Endodermal cell (in vitro differentiated cells): ENCODE results near the gene TRIM66. TPM values are rescaled to one million over a fixed set of nuclear protein-coding genes. Genes with fewer than 3 reads are reported as not detected.

ENCODE experiments used
- DNase-seq: peaks from one replicate; pipeline ENCODE4 v3.0.0-alpha.2; 2017
- H3K27ac ChIP-seq: 2 replicates; pipeline ENCODE4 v1.5.1; 2013; ENCODE audit warnings: mild to moderate bottlenecking, low read depth, low read length, moderate library complexity
- H3K27me3 ChIP-seq: 2 replicates; pipeline ENCODE4 v1.6.1; 2013; ENCODE audit warnings: mild to moderate bottlenecking, low read length, moderate library complexity; ENCODE audit not compliant: insufficient read depth, control insufficient read depth, poor library complexity, severe bottlenecking
- H3K36me3 ChIP-seq: 2 replicates; pipeline ENCODE4 v1.7.0; 2013; ENCODE audit warnings: mild to moderate bottlenecking, low read length, moderate library complexity; ENCODE audit not compliant: control insufficient read depth, insufficient read depth
- H3K4me1 ChIP-seq: one replicate; pipeline ENCODE4 v1.7.0; 2013; ENCODE audit warnings: low read length; ENCODE audit not compliant: control insufficient read depth, insufficient read depth
- H3K4me3 ChIP-seq: 2 replicates; pipeline ENCODE4 v1.5.1; 2013; ENCODE audit warnings: mild to moderate bottlenecking, low read length, moderate library complexity
- H3K9ac ChIP-seq: 2 replicates; pipeline ENCODE4 v1.6.1; 2013; ENCODE audit warnings: mild to moderate bottlenecking, low read length, moderate library complexity; ENCODE audit not compliant: poor library complexity, severe bottlenecking; ENCODE audit errors: extremely low read depth
- H3K9me3 ChIP-seq: 2 replicates; pipeline ENCODE4 v1.6.1; 2013; ENCODE audit warnings: mild to moderate bottlenecking, low read length, moderate library complexity; ENCODE audit not compliant: control insufficient read depth
- H3K27ac Mint-ChIP-seq: 2 replicates; pipeline ENCODE4 v1.8.0; 2020; ENCODE audit warnings: mixed read lengths
- H3K27me3 Mint-ChIP-seq: 2 replicates; pipeline ENCODE4 v1.8.0; 2021; ENCODE audit warnings: mild to moderate bottlenecking, mixed read lengths; ENCODE audit not compliant: insufficient read depth
- H3K36me3 Mint-ChIP-seq: 2 replicates; pipeline ENCODE4 v1.8.0; 2020; ENCODE audit warnings: low read depth, mixed read lengths
- H3K4me1 Mint-ChIP-seq: 2 replicates; pipeline ENCODE4 v1.8.0; 2020; ENCODE audit warnings: mixed read lengths
- H3K4me3 Mint-ChIP-seq: 2 replicates; pipeline ENCODE4 v1.8.0; 2020; ENCODE audit warnings: mild to moderate bottlenecking, moderate library complexity, mixed read lengths
- H3K9me3 Mint-ChIP-seq: 2 replicates; pipeline ENCODE4 v1.8.0; 2020; ENCODE audit warnings: mild to moderate bottlenecking, mixed read lengths
- CTCF ChIP-seq: fragments of 200-600 bp; sonication (generic); conservative IDR thresholded peaks from 2 replicates; pipeline ENCODE4 v1.5.0; 2021; ENCODE audit warnings: antibody characterized with exemption, mild to moderate bottlenecking
- WGBS, 2 experiments: methylation state at CpG; one replicate each; pipeline versions ENCODE4 v1.1.5 to v1.1.7; 2013; ENCODE audit warnings: missing lambda C conversion rate in 2 of 2, mixed read lengths in 1 of 2; ENCODE audit not compliant: insufficient coverage in 1 of 2, insufficient read length in 1 of 2; 5-methylcytosine and 5-hydroxymethylcytosine counted together
- total RNA-seq, 2 donors: library from RNA; stranded (reverse); fragmentation: NEBNext Ultra II Directional in 1 of 2; extraction: Animal tissue kit (Norgen Biotek cat#: 25700) in 1 of 2; gene quantifications; 2 replicates in 1 of 2; 3 replicates in 1 of 2; pipeline ENCODE4 v1.2.1, GENCODE V29; 2021

The TRIM66 gene
- total RNA-seq, 2 donors from 2014 or later = 4.3 to 4.6 TPM

GRCh38 chr11:8717876-8718753 lies 35.6 kb upstream of the TRIM66 start:
- Histone ChIP-seq H3K27ac (peak overlapping the region; percentile 50), H3K27me3 (no peaks in the 10 kb centered on the region), H3K9ac (no peak overlapping the region), H3K36me3 (peaks cover 93% of the 10 kb centered on the region), H3K9me3 (no peaks in the 10 kb centered on the region), H3K4me1 (peaks cover 33% of the 10 kb centered on the region), H3K4me3 (no peak overlapping the region)
- Mint-ChIP-seq H3K27me3 (no peaks in the 10 kb centered on the region), H3K27ac (peak overlapping the region; percentile 91), H3K36me3 (peaks cover 22% of the 10 kb centered on the region), H3K9me3 (no peaks in the 10 kb centered on the region), H3K4me1 (peaks cover 82% of the 10 kb centered on the region), H3K4me3 (peak overlapping the region; percentile 33)
- DNase-seq = peak; percentile 78
- TF ChIP-seq CTCF = no peak
- WGBS, 2 experiments = 73 to 80% methylated on average over 4 to 9 of the region's 11 CpGs

GRCh38 chr11:8717544-8717875 lies 35.0 kb upstream of the TRIM66 start:
- H3K27me3 ChIP-seq = no peaks in the 10 kb centered on the region
- Mint-ChIP-seq H3K9me3 (no peaks in the 10 kb centered on the region), H3K36me3 (peaks cover 21% of the 10 kb centered on the region), H3K4me3 (no peak overlapping the region), H3K27ac (peak overlapping the region; percentile 84), H3K4me1 (peaks cover 79% of the 10 kb centered on the region), H3K27me3 (no peaks in the 10 kb centered on the region)
- WGBS, 2 experiments = 86 to 90% methylated on average over 9 of the region's 9 CpGs
- no peak overlapping the region for H3K9ac ChIP-seq
- peaks cover 93% of the 10 kb centered on the region for H3K36me3 ChIP-seq
- no peak for TF ChIP-seq CTCF
- H3K4me1 ChIP-seq = peaks cover 33% of the 10 kb centered on the region
- H3K9me3 ChIP-seq = no peaks in the 10 kb centered on the region
- H3K27ac ChIP-seq = no peak overlapping the region
- no peak for DNase-seq
- no peak overlapping the region for H3K4me3 ChIP-seq

DNA sequence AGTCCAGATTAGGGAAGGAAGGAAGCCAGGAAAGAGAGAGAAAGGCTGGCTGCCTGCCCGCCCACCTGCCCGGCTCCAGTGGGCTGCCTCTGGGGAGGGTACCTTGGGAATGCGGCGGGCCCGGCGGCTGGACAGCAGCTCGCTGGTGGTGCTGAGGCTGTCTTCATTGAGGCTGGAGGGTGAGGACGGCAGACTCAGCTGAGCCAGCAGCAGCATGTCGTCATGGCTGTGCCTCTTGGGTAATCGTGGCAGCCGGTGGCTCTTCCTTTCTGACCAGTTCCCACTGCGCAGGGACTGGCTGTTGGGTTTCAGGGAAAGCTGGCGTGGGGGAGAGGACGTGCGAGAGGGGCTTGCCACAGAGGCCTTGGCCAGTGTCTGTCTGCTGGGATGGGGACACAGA lies 33.0 kb upstream of the TRIM66 start:
- peaks cover 26% of the 10 kb centered on the region for H3K4me1 ChIP-seq
- H3K9ac ChIP-seq = no peak overlapping the region
- Mint-ChIP-seq H3K27ac (peak overlapping the region; percentile 26), H3K27me3 (no peaks in the 10 kb centered on the region), H3K4me1 (peaks cover 60% of the 10 kb centered on the region), H3K36me3 (peaks cover 34% of the 10 kb centered on the region), H3K9me3 (no peaks in the 10 kb centered on the region), H3K4me3 (no peak overlapping the region)
- H3K27me3 ChIP-seq = no peaks in the 10 kb centered on the region
- H3K9me3 ChIP-seq = no peaks in the 10 kb centered on the region
- 90 to 95% methylated on average over 5 to 15 of the region's 15 CpGs for WGBS, 2 experiments
- H3K36me3 ChIP-seq = peaks cover 93% of the 10 kb centered on the region
- TF ChIP-seq CTCF = no peak
- no peak overlapping the region for H3K4me3 ChIP-seq
- H3K27ac ChIP-seq = no peak overlapping the region
- DNase-seq = no peak
